ENCODE data around the gene USP1. TPM values are rescaled to one million over a fixed set of nuclear protein-coding genes. Genes with fewer than 3 reads are reported as not detected.

USP1 gene
- total RNA-seq, 1 experiment from 2014 or later = 37.4 TPM

DNA sequence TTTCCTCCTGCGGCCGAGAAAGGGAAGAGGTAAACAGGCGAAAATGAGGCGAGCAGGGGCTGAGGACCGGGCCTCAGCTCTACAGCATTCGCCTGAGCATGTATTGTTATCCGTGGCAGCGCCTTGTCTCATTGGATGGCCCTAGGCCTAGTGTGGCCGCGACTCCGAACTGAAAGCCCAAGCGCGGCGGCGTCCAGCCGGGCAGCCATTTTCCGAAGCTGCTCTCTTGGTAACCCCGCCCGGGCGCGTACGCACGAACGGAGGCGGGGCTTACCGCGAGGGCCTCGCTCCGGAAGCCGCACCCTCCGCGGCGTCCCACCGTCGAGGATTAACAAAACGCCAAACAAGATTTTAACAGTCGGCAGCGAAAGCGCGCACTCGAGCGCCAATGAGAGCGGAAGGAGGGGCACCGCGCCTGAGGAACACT lies 797 bp upstream of the USP1 start (continued):
- TF ChIP-seq FOXP4 (CRISPR knock-in tag; IDR thresholded peaks at IDR 0.05) (peak; percentile 89), CREM (CRISPR knock-in tag; IDR thresholded peaks at IDR 0.05) (peak; percentile 56; the same call in 1 of the 2 replicates), MLX (CRISPR knock-in tag; IDR thresholded peaks at IDR 0.05) (no peak), RORB (CRISPR knock-in tag; IDR thresholded peaks at IDR 0.05) (no peak), E2F5 (CRISPR knock-in tag; IDR thresholded peaks at IDR 0.05) (peak; percentile 46; the same call in 1 of the 2 replicates), FOXK1 (CRISPR knock-in tag; IDR thresholded peaks at IDR 0.05) (no peak), GRHL2 (CRISPR knock-in tag; IDR thresholded peaks at IDR 0.05; ENCODE audit: insufficient replicate concordance, severe bottlenecking) (no peak), ZNF416 (CRISPR knock-in tag; IDR thresholded peaks at IDR 0.05) (no peak), IRF1 (CRISPR knock-in tag; IDR thresholded peaks at IDR 0.05) (no peak), NFE2L1 (CRISPR knock-in tag; IDR thresholded peaks at IDR 0.05) (no peak), EMX1 (CRISPR knock-in tag; IDR thresholded peaks at IDR 0.05) (no peak), GABPB1 (CRISPR knock-in tag; IDR thresholded peaks at IDR 0.05) (no peak; the same call in 1 of the 2 replicates), ZNF423 (CRISPR knock-in tag; IDR thresholded peaks at IDR 0.05) (no peak), FOXJ3 (CRISPR knock-in tag; IDR thresholded peaks at IDR 0.05; ENCODE audit: borderline replicate concordance) (no peak), FOXP1 (CRISPR knock-in tag; IDR thresholded peaks at IDR 0.05; ENCODE audit: borderline replicate concordance) (no peak; the same call in 1 of the 2 replicates), ZBTB21 (CRISPR knock-in tag; IDR thresholded peaks at IDR 0.05; ENCODE audit: borderline replicate concordance) (no peak)
- TF ChIP-seq, protein P1, sequence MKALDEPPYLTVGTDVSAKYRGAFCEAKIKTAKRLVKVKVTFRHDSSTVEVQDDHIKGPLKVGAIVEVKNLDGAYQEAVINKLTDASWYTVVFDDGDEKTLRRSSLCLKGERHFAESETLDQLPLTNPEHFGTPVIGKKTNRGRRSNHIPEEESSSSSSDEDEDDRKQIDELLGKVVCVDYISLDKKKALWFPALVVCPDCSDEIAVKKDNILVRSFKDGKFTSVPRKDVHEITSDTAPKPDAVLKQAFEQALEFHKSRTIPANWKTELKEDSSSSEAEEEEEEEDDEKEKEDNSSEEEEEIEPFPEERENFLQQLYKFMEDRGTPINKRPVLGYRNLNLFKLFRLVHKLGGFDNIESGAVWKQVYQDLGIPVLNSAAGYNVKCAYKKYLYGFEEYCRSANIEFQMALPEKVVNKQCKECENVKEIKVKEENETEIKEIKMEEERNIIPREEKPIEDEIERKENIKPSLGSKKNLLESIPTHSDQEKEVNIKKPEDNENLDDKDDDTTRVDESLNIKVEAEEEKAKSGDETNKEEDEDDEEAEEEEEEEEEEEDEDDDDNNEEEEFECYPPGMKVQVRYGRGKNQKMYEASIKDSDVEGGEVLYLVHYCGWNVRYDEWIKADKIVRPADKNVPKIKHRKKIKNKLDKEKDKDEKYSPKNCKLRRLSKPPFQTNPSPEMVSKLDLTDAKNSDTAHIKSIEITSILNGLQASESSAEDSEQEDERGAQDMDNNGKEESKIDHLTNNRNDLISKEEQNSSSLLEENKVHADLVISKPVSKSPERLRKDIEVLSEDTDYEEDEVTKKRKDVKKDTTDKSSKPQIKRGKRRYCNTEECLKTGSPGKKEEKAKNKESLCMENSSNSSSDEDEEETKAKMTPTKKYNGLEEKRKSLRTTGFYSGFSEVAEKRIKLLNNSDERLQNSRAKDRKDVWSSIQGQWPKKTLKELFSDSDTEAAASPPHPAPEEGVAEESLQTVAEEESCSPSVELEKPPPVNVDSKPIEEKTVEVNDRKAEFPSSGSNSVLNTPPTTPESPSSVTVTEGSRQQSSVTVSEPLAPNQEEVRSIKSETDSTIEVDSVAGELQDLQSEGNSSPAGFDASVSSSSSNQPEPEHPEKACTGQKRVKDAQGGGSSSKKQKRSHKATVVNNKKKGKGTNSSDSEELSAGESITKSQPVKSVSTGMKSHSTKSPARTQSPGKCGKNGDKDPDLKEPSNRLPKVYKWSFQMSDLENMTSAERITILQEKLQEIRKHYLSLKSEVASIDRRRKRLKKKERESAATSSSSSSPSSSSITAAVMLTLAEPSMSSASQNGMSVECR (CRISPR knock-in tag; IDR thresholded peaks at IDR 0.05; ENCODE audit: borderline replicate concordance) = peak; percentile 74; the same call in 1 of the 2 replicates

DNA sequence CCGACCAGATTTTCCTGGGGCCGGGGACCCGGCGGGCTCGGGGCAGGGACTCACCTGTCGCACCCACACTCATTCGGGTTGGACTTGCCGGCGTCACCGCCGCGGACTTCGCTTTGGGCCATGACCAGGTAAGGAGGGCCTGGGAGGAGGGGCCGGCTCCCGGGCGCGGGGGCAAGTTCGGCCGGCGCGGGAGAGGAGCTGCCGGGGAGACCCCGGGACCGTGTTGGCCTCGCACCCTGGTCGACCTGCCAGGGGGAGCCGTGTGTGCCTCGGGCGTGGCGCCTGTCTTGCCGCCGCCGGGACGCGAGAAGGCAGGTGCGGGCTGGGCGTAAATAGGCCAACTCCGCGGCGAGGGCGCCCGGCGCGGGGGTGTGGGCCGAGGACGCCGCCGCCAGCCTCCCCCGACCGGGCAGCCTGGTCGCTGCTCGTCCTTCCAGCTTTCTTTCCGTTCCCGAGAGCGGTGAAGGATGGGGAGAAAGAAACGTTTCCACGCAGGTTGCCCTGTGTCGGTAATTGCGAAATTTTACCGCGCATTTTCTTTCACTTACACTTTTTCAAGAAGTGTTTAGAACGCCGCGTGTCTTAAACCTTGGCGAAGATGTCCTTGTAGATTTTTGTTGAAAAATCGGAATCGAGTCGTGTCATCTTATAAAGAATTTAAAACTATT lies 558 bp downstream of the USP1 start:
- DNase-seq (ENCODE audit: low spot score) (no peak), ATAC-seq (no peak)
- H3K27ac Mint-ChIP-seq = peak overlapping the region; percentile 57; the same call in 1 of the 2 replicates
- peaks cover 27% of the 10 kb centered on the region for H3K4me1 Mint-ChIP-seq
- H3K36me3 Mint-ChIP-seq = peaks cover 22% of the 10 kb centered on the region
- ChIA-PET CTCF (interaction anchor here (1.0 to 1.4 kb wide), 2 partner anchors 262 to 293 kb away, joined by 3 read pairs; no protein-coding TSS in a partner anchor), POLR2A (interaction anchor here (0.5 to 1.2 kb wide), 3 partner anchors 143 to 239 kb away, joined by 3 read pairs; no protein-coding TSS in a partner anchor)
- no peaks in the 10 kb centered on the region for H3K27me3 Mint-ChIP-seq (ENCODE audit: low read depth)
- H3K9me3 Mint-ChIP-seq = no peaks in the 10 kb centered on the region
- peak overlapping the region; percentile 85 for H3K4me3 Mint-ChIP-seq
- TF ChIP-seq GABPB1 (CRISPR knock-in tag; IDR thresholded peaks at IDR 0.05) = no peak
- TF ChIP-seq ZNF317 (CRISPR knock-in tag; IDR thresholded peaks at IDR 0.05; ENCODE audit: borderline replicate concordance, low read depth) = no peak
- TF ChIP-seq ZNF263 (CRISPR knock-in tag; IDR thresholded peaks at IDR 0.05; ENCODE audit: low read depth) = peak; percentile 28; the same call in 1 of the 2 replicates
- TF ChIP-seq NR3C1 (CRISPR knock-in tag; conservative IDR thresholded peaks at IDR 0.05; ENCODE audit: low read depth) = peak; percentile 56; the same call in 1 of the 2 replicates
- 0 out of 2 replicates have a peak, but pooled peaks have one; percentile 4 for TF ChIP-seq E2F1 (CRISPR knock-in tag; IDR thresholded peaks at IDR 0.05)
- TF ChIP-seq TCF7 (CRISPR knock-in tag; IDR thresholded peaks at IDR 0.05; ENCODE audit: low read depth) = peak; percentile 27; the same call in 1 of the 2 replicates
- no peak for TF ChIP-seq ZNF671 (CRISPR knock-in tag; IDR thresholded peaks at IDR 0.05)

All from WTC11 (cell line).